Superior temporal gyrus (tissue), 1 donor: ENCODE measurements around the gene SHISA7.

Experiments used
- DNase-seq: peaks from one replicate; pipeline ENCODE4 v3.0.0-alpha.2; 2016; ENCODE audit errors: extremely low spot score

Gene SHISA7

DNA sequence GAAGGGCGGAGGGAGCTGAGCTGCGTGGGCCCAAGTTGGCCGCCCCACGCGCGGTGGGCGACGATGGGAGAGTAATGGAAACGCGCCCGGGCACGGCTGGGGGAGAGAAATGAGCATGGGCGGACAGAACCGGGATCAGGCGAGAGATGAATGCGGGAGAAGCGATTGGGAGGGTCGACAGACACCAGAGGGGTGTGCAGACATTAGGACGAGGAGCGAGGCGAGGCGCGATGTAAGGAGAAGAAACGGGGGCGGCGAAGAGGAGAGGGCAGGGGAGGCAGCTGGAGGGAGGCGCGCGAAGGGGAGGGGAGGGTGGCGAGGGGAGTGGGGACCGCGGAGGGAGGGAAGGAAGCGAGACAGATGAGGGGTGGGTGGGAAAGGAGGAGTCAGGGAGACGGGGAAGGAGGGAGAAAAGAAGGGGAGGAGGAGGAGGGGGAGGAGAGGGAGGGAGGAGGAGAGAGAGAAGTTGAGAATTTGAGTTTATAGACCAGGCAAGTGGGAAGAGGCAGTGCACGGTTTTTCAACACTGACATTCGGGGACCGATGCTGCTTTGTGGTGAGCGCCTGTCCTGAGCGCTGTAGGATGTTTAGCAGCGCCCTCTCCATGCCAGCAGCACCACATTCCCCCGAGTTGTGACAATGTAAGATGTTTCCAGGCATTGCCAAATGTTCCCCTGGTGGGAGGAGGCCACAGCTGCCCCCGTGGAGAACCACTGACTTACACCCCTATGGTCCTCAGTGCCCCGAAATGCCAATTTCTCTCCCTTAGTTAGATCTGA is at the start of gene SHISA7:
TSS of gene SHISA7 (minus strand) at position 256 of the 779 bp plus-strand sequence. CDS start 437 bp downstream, outside the sequence.
- peak; percentile 76 for DNase-seq

DNA sequence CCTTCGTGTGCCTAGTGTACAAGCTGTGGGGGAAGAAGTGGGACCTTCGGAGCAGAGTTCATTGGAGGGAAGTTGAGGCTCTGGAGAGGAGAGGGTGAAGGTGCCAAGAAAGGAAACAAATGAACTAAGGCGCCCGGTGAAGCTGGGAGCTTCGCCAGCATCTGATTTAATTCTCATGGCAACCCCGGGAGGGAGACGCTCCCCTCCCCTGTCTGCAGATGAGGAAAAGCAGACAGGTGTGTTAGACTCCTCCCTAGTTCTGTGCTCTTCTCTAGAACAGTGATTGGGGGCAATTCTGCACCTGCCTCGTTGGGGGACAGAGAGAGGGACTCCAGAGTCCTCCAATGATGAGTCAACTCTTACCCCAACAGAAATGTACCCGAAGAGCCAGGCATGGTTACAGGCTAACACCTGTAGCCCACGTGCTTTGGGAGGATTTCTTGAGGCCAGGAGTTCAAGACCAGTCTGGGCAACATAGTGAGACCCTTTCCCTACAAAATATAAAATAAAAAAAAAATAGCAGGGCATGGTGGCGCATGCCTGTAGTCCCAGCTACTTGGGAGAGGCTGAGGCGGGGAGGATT is 49.4 kb upstream of the SHISA7 start:
- no peak for DNase-seq

DNA sequence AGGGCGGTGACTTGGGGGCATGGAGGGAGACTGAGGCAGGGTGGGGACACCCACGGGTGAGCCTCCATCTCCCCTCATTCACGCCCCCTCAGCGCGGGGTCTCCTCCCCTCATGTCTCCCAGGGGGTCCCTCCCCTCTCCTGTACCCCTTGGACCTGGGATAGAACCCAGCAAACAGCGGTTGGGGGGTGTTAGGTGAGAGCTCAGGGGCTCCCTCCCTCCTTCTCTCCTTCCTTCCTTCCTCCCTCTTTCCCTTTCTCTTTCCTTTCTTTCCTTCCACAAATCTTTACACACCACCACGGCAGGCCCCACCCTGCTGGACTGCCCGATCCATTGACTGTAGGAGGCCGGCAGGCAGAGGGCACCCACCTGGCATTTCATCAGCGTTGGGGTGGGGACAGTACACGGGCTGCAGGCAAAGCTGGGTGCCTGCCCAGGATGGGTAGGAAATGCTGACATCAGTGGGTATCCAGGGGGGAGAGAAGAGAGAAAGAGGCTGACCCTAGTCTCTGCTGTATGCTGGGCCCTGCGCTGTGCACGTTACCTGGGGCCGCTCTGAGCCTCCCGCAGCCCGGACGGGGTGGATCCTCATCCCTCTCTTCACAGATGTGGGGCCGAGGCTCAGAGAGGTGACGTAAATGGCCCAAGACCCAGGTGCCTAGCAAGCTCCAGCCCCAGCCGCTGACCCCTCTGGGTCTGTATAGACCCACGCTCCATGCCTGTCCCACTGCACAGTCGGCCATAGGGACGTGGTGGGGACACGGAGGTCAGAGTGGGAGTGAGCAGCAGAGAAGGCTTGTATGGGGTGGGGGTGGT is 48.7 kb upstream of the SHISA7 start:
- DNase-seq: no peak

DNA sequence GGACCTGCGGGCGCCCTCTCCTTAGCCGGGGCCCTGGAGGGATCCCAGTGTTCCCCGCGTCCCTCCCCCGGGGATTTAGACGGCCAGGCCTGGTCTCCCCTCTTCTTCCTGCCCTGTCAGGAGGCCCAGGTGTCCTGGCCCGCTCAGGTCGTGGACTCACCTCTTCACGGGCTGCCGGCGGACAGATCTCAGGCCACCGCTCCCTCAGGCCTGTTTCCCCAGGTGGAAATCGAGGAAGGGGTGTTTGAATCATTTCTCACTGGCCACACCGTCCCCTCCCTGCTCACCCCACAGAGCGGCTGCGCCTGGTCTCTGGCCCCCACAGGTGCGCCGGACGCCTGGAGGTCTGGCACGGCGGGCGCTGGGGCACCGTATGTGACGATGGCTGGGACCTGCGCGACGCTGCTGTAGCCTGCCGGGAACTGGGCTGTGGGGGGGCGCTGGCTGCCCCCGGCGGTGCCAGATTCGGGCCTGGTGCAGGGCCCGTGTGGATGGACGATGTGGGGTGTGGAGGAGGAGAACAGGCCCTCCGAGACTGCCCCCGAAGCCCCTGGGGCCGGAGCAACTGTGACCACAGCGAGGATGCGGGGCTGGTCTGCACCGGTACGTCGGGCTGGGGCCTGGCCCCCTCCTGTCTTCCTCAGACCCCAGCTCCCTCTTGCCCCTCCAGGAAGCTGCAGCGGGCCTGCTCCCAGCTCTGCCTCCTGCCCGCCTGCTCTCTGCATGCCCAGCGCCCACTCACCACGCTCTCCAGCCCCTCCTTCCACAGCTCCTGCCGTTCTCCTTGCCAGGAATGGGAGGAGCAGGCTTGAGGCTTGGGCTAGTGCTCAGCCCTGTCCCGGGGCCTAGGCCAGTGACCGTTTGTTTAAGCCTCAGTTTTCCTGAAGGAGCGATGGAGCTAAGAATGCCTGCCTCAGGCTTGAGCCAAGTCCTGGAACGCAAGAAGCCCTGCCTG is 47.7 kb upstream of the SHISA7 start:
- no peak for DNase-seq

DNA sequence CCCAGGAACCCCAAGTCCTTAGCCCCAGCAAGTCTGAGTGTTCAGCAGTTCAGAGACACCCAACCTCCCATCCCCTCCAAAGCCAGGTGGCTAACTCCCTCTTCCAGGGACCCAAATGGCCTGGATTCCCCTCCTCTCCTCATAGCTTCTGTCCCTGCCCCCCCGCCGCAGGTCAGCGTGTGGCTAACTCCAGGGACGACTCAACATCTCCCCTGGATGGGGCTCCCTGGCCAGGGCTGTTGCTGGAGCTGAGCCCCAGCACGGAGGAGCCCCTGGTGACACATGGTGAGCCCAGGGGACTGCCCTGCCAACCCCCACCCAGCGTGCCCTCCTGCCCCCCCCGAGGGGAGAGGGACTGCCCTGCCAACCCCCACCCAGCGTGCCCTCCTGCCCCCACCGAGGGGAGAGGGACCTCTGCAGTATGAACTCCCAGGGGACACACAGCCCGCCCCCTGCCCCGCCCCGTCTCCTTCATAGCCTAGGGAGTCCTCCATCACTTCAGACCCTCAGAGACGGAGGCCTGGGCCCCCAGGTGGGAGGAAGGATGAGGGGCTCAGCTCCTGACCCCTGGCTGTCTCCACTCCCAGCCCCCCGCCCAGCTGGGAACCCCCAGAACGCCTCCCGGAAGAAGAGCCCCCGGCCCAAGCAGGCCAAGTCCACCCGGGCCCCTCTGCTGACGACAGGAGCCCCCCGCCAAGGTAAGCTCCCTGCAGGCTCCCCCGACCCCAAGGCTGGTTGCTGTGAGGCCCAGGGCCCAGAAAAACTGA is 46.8 kb upstream of the SHISA7 start:
- no peak for DNase-seq

DNA sequence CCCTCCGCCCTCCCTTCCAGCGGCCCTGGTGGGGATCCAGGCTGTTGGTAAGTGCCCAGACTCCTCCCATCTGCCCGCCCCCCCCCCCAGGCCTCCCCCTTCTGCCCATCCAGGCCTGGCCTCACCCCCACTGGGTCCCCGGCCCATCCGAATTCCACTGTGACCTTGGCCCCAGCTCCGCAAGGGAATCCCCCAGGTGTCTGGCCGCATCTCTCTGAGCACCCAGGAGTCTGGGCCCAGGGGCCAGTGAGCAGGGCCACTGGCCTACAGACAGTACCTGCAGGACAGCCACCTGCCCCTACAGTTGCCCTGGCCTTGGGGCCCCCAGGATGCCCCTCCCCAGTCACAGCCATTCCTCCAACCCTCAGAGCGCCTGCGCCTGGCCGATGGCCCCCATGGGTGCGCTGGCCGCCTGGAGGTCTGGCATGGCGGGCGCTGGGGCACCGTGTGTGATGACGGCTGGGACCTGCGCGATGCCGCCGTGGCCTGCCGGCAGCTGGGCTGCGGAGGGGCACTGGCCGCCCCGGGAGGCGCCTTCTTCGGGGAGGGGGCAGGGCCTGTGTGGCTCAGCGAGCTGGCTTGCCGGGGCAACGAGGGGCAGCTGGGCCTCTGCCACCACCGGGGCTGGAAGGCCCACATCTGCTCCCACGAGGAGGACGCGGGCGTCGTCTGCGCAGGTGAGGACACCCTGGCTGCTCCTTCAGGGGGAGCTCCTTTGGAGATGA is 46.0 kb upstream of the SHISA7 start:
- DNase-seq: no peak

DNA sequence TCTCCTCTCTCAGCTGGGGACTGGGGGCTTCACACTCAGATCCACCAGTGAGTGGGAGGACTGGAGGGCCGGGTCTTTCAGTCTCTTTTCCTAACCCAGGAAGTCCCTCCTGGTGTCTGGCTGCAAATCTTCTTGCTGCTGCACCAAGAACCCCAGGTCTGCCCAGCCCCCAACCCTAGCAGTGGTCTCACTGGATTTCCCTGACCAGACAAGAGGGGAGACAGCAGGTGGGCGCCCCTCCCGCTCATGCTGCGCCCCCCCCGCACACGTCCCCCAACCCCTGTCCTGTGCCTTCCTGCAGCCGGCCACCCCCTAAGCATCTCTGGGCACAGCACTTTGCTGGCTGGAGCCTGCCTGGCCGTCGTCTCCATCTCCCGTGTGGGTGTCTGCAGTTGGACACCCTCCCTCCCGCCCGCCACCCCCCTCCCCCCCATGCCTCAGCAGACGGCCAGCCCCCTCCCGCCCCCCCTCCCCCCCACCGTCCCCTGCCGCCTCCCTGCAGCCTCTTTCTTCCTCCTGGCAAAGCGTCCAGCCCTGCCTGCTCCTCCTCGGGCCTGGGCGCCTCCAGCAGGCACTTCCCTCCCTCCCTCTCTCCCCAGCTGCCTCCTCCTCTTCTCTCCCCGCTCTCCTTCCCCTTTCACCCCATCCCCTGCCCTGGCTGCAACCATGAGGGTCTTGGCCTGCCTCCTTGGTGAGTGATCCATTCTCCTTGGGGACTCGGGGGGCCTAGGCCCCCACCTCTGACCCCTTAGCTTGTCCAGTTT is 45.0 kb upstream of the SHISA7 start, which contains the start of gene SSC5D:
TSS of gene SSC5D (plus strand) at position 513 of the 764 bp plus-strand sequence. CDS start at position 667, 154 bp downstream.
- no peak for DNase-seq

DNA sequence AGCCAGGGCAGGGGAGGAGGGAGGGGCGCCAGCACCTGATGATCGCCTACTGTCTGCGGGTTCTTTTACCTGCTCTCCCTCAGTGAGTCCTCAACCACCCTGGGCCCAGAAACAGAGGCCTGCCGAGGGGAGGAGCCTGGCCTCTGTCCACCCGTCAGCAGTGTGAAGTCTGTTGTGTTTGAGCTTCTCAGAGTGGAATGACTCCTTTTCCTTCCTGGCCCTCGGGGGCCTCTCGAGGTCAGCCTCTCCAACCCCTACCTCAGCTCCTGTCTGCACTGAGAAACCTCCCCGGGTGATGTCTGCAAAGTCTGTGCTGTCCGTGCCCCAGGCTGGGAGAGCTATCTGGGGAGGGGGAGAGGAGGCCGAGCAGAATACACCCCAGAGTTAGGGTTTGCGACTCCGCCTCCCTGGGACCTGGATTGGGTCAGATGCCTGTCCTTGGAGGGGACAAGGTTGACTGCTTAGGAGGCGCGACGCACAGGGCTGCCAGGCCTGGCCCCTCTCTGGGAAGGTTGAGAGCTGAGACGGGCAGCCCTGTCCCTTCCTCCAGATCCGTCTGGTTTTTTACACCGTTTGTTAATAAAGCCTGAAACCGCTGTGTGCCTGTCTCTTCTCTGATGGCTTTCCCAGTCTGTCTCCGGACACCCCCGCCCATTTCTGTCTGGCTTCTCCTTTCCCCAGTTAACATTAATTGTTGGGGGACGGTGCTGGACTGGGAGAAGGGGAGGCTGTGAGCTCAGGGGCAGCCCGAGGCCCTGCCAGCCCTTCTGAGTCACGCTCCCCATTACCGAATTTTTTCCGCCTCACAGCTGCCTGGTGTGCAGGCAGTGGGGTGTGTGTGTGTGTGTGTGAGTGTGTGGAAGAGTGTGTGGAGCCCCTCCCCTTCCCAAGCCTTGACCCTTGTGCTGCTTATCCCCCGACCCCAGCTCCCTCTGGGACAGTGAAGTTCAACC is 44.1 kb upstream of the SHISA7 start:
- DNase-seq: no peak

DNA sequence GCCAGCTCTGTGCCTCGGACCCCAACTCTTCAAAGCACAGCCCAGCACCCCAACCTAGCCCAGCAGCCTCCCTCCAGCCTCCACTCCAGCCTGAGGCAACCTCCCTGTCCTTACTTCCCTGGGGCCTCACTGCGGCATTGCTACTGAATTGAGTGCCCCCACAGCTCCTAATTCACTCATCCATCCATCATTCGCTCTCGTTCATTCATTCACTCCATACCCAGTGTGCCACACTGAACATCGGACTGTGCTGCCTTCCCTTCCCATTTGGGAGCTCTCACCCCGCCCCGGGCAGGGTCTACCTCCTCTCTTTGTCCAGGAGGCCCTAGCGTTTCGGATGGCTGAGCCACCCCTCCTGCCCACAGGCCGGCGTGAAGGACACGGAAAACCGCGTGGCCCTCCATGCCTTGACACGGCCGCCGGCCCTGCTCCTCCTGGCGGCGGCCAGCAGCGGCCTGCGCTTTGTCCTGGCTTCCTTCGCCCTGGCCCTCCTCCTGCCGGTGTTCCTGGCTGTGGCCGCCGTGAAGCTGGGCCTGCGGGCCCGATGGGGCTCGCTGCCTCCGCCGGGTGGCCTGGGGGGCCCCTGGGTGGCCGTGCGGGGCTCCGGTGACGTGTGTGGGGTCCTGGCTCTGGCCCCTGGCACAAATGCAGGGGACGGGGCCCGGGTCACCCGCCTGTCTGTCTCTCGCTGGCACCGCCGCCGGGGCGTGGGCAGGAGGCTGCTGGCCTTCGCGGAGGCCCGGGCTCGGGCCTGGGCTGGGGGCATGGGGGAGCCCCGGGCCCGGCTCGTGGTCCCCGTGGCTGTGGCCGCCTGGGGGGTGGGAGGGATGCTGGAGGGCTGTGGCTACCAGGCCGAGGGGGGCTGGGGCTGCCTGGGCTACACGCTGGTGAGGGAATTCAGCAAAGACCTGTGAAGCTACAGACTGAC is 43.2 kb upstream of the SHISA7 start:
- no peak for DNase-seq

DNA sequence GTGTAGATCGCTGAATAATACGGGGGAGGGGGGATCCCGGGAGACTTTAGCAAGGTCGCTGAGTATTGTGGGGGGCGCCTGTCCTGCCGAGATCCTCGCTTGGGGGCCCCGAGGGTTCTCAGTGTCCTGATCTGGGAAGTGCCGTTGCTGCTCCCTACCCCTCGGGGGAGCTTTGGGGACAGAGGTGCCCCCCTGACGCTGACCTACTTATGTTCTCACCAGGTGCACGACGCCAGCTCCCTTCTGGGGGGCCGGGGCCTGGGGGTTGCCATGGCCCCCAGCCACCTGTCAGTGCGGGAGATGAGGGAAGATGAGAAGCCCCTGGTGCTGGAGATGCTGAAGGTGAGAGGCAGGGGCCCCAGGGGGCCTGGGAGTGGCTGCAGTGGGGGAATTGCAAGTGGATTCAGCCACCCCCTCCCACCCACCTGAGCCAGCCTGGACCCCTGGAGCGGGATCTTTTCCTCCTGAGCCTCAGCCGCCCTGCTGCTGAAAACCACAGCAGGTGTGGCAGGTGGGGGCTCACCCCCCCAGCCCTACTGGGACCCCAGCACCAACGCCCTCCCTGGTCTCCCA is 42.4 kb upstream of the SHISA7 start:
- no peak for DNase-seq

DNA sequence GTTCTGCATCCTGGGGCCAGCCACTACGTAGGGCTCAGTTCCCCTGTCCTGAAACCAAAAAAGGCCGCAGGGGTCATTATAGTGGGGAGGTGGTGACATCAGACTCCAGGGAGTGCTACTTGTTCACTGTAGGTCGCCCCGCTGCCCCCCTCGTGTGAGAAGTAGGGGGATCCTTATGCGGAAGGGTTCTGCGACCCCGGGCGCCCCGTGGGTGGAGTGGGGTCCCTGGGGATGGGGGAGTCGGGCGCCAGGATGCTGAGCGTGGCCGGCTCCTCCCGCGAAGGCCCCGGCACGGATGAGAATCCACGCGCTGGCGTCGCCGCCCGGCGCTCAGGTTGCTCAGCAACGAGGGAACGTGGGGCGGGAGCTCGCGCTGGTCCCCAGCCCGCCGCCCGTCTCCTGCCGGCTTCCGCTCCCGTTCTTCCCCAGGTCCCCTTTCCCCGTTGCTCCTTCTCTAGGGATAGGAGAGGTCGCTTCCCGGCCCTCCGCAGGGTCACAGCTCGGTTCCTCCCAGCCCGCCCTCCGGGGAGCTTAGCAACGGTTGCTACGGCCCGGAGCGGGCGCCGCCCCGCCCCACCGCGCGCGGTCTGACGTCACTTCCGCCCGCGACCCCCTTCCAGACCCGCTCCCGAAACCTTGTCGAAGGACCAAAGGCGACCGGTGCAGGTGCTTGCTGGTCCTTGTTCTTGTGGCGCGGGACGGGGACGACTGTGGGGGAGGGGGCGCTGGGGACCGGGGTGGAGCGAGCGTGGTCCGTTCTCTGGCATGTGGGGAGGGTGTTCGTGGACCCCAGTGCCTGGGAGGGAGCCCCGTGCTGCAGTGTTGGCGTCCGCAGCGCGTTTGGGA is 41.7 kb upstream of the SHISA7 start, which contains the start of gene NAT14:
TSS of gene NAT14 (plus strand) at position 596 of the 846 bp plus-strand sequence. CDS start 521 bp downstream, outside the sequence.
- DNase-seq: peak; percentile 53

DNA sequence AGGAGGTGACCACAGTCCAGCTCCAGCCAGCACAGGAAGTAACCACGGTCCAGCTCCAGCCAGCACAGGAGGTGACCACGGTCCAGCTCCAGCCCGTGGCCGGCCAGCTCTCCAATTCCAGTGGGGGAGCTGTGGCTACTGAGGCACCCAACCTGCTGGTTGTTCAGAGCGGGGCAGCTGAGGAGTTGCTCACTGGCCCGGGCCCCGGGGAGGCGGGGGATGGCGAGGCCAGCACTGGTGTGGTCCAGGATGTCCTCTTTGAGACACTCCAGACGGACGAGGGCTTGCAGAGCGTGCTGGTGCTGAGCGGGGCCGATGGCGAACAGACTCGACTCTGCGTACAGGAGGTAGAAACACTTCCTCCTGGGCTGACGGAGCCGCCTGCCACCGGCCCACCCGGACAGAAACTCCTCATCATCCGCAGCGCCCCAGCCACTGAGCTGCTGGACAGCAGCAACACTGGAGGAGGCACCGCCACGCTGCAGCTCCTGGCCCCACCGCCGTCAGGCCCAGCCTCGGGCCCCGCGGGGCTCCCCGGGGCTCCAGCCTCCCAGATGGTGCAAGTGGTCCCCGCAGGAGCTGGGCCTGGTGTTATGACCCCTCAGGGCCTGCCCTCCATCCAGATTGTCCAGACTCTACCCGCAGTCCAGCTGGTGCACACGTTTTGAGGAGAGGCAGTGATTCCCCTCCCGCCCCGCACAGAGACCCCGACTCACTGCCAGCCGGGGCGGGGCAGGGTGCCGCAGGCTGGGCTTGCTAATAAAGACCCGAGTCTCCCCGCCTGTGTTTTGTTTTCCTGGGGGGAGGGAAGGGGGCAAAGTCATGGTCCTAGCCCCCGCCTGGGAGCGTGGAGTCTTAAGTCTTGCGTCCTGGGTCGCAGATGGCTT is 40.8 kb upstream of the SHISA7 start:
- no peak for DNase-seq

DNA sequence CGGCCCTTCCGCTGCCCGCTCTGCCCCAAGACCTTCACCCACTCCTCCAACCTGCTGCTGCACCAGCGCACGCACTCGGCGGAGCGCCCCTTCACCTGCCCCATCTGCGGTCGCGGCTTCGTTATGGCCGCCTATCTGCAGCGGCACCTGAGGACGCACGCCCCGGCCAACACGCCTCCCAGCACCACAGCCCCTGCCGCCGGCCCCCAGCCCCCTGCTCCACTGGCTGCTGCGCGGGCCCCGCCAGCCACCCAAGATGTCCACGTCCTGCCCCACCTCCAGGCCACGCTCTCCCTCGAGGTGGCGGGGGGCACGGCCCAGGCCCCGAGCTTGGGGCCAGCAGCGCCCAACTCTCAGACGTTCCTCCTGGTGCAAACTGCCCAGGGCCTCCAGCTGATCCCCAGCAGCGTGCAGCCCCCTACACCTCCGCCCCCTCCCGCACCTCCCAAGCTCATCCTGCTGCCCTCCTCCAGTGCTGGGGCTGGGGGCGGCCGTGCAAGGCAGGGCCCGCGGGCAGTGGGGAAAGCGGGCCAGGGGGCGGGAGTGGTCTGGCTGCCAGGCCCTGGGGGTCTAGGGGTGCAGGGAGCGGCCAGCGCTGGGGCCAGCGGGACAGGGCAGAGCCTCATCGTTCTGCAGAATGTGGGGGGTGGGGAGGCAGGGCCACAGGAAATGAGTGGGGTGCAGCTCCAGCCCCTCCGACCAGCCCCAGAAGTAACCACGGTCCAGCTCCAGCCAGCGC is 40.0 kb upstream of the SHISA7 start:
- no peak for DNase-seq
